ENCODE data around the gene PDCD4.

DNA sequence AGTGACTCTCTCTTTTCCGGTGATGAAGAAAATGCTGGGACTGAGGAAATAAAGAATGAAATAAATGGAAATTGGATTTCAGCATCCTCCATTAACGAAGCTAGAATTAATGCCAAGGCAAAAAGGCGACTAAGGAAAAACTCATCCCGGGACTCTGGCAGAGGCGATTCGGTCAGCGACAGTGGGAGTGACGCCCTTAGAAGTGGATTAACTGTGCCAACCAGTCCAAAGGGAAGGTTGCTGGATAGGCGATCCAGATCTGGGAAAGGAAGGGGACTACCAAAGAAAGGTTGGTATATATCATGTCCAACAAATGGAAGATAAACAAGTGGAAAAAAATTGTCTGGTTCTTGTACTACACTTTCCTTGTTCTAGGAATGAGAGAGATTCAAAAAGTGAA is 9.5 kb downstream of the PDCD4 start:
- TF ChIP-seq, protein P1, sequence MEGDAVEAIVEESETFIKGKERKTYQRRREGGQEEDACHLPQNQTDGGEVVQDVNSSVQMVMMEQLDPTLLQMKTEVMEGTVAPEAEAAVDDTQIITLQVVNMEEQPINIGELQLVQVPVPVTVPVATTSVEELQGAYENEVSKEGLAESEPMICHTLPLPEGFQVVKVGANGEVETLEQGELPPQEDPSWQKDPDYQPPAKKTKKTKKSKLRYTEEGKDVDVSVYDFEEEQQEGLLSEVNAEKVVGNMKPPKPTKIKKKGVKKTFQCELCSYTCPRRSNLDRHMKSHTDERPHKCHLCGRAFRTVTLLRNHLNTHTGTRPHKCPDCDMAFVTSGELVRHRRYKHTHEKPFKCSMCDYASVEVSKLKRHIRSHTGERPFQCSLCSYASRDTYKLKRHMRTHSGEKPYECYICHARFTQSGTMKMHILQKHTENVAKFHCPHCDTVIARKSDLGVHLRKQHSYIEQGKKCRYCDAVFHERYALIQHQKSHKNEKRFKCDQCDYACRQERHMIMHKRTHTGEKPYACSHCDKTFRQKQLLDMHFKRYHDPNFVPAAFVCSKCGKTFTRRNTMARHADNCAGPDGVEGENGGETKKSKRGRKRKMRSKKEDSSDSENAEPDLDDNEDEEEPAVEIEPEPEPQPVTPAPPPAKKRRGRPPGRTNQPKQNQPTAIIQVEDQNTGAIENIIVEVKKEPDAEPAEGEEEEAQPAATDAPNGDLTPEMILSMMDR (IDR thresholded peaks at IDR 0.05; ENCODE audit: low read depth, low read length, poor library complexity, severe bottlenecking): no peak
- TF ChIP-seq EZH2phosphoT487 (IDR thresholded peaks at IDR 0.05; ENCODE audit: borderline replicate concordance, low read length): no peak

All from DOHH2 (cell line).